Neural progenitor cell (in vitro differentiated cells): ENCODE measurements around the gene SUGCT. TPM values are rescaled to one million over a fixed set of nuclear protein-coding genes. Genes with fewer than 3 reads are reported as not detected.
"Not testable (repeated sequence)": the region's sequence is repeated elsewhere in the genome, so short reads cannot be mapped to it uniquely, and the experiment has no call there.

Source experiments
- DNase-seq: peaks from one replicate; pipeline ENCODE4 v3.0.0-alpha.2; 2016; ENCODE audit warnings: low spot score
- H2AFZ ChIP-seq: fragments of 200-600 bp; sonication (generic); replicated peaks from 2 replicates; pipeline ENCODE4 v1.6.1; 2016; ENCODE audit warnings: antibody characterized with exemption
- H3F3A ChIP-seq: fragments of 200-600 bp; sonication (generic); 2 replicates; pipeline ENCODE4 v1.6.1; 2016; ENCODE audit warnings: antibody characterized with exemption, low read depth
- H3K27ac ChIP-seq: fragments of 200-600 bp; sonication (generic); 2 replicates; pipeline ENCODE4 v1.5.1; 2016; ENCODE audit warnings: mild to moderate bottlenecking
- H3K27me3 ChIP-seq: fragments of 200-600 bp; sonication (generic); 2 replicates; pipeline ENCODE4 v1.6.1; 2016; ENCODE audit warnings: mild to moderate bottlenecking, moderate library complexity
- H3K36me3 ChIP-seq: fragments of 200-600 bp; sonication (generic); 2 replicates; pipeline ENCODE4 v1.5.1; 2016
- H3K4me1 ChIP-seq: fragments of 200-600 bp; sonication (generic); 2 replicates; pipeline ENCODE4 v1.6.1; 2016; ENCODE audit warnings: mixed run types
- H3K4me2 ChIP-seq: fragments of 200-600 bp; sonication (generic); 2 replicates; pipeline ENCODE4 v1.6.1; 2016
- H3K4me3 ChIP-seq: fragments of 200-600 bp; sonication (generic); 2 replicates; pipeline ENCODE4 v1.5.1; 2016
- H3K79me2 ChIP-seq: fragments of 200-600 bp; sonication (generic); 2 replicates; pipeline ENCODE4 v1.6.1; 2016; ENCODE audit warnings: low read depth
- H3K9ac ChIP-seq: fragments of 200-600 bp; sonication (generic); 2 replicates; pipeline ENCODE4 v1.6.1; 2016
- H3K9me3 ChIP-seq: fragments of 200-600 bp; sonication (generic); 2 replicates; pipeline ENCODE4 v1.5.1; 2016; ENCODE audit warnings: low read depth
- H4K20me1 ChIP-seq: fragments of 200-600 bp; sonication (generic); 2 replicates; pipeline ENCODE4 v1.6.1; 2016; ENCODE audit warnings: low read depth
- H3K27ac Mint-ChIP-seq: 3 replicates; pipeline ENCODE4 v1.8.0; 2021; ENCODE audit warnings: mixed read lengths
- H3K27me3 Mint-ChIP-seq: 2 replicates; pipeline ENCODE4 v1.8.0; 2022; ENCODE audit warnings: low read depth, mild to moderate bottlenecking, inconsistent platforms, moderate library complexity, mixed read lengths; ENCODE audit not compliant: insufficient read depth
- H3K36me3 Mint-ChIP-seq: 3 replicates; pipeline ENCODE4 v1.8.0; 2021; ENCODE audit warnings: mixed read lengths
- H3K4me1 Mint-ChIP-seq: 3 replicates; pipeline ENCODE4 v1.8.0; 2021; ENCODE audit warnings: mixed read lengths
- H3K4me3 Mint-ChIP-seq: 3 replicates; pipeline ENCODE4 v1.8.0; 2021; ENCODE audit warnings: mild to moderate bottlenecking, moderate library complexity, mixed read lengths
- H3K9me3 Mint-ChIP-seq: 3 replicates; pipeline ENCODE4 v1.8.0; 2020; ENCODE audit warnings: mixed read lengths
- EZH2 ChIP-seq: fragments of 200-600 bp; sonication (generic); IDR thresholded peaks from 2 replicates; pipeline ENCODE4 v1.6.1; 2017; ENCODE audit warnings: antibody characterized with exemption, mild to moderate bottlenecking, moderate library complexity
- EZH2phosphoT487 ChIP-seq: fragments of 200-600 bp; sonication (generic); IDR thresholded peaks from 2 replicates; pipeline ENCODE4 v1.6.1; 2017; ENCODE audit warnings: antibody characterized with exemption
- total RNA-seq: library from RNA; depleted of rRNA; stranded (reverse); fragments of >200 nt; gene quantifications from 2 replicates; pipeline ENCODE4 v1.2.3, GENCODE V29; 2015; ENCODE audit warnings: low replicate concordance
- TF ChIP-seq, protein P1 (sequence below): fragments of 200-600 bp; sonication (generic); IDR thresholded peaks from 2 replicates; pipeline ENCODE4 v1.5.1; 2017; ENCODE audit warnings: antibody characterized with exemption, mild to moderate bottlenecking

The SUGCT gene
- total RNA-seq, 1 donor from 2014 or later: 10.1 TPM

DNA sequence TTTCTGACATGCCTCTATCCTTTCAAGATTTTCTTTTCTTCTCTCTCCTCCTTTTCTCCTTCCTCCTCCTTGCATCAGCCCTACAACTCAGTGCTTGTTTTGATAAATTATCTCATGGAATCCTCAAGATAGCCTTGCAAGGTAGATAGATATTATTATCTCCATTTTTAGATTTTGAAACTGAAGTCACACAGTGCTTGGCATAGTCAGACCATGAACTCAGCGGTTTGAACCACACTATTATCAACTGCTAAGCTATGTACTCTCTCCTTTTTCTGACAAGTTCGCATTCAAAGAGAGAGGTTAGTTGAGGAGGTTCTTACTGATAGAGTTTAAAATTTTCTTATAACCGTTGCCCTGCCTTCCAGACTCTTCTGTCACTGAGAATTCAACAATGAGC lies 79.1 kb downstream of the SUGCT start:
- no peaks in the 10 kb centered on the region for H3F3A ChIP-seq
- no peaks in the 10 kb centered on the region for H3K27me3 ChIP-seq
- H4K20me1 ChIP-seq: no peaks in the 10 kb centered on the region
- H3K9ac ChIP-seq: no peak overlapping the region
- no peak for DNase-seq
- Mint-ChIP-seq H3K9me3 (no peaks in the 10 kb centered on the region), H3K36me3 (no peaks in the 10 kb centered on the region), H3K4me3 (no peak overlapping the region), H3K27me3 (peaks cover 5% of the 10 kb centered on the region), H3K27ac (no peak overlapping the region), H3K4me1 (no peaks in the 10 kb centered on the region)
- H3K27ac ChIP-seq: no peak overlapping the region
- no peak overlapping the region for H3K4me2 ChIP-seq
- no peak overlapping the region for H3K4me3 ChIP-seq
- no peak for TF ChIP-seq EZH2phosphoT487
- TF ChIP-seq EZH2: no peak
- TF ChIP-seq, protein P1, sequence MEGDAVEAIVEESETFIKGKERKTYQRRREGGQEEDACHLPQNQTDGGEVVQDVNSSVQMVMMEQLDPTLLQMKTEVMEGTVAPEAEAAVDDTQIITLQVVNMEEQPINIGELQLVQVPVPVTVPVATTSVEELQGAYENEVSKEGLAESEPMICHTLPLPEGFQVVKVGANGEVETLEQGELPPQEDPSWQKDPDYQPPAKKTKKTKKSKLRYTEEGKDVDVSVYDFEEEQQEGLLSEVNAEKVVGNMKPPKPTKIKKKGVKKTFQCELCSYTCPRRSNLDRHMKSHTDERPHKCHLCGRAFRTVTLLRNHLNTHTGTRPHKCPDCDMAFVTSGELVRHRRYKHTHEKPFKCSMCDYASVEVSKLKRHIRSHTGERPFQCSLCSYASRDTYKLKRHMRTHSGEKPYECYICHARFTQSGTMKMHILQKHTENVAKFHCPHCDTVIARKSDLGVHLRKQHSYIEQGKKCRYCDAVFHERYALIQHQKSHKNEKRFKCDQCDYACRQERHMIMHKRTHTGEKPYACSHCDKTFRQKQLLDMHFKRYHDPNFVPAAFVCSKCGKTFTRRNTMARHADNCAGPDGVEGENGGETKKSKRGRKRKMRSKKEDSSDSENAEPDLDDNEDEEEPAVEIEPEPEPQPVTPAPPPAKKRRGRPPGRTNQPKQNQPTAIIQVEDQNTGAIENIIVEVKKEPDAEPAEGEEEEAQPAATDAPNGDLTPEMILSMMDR: no peak
- no peak overlapping the region for H2AFZ ChIP-seq
- no peaks in the 10 kb centered on the region for H3K4me1 ChIP-seq
- no peaks in the 10 kb centered on the region for H3K9me3 ChIP-seq
- H3K79me2 ChIP-seq: no peaks in the 10 kb centered on the region
- no peaks in the 10 kb centered on the region for H3K36me3 ChIP-seq

DNA sequence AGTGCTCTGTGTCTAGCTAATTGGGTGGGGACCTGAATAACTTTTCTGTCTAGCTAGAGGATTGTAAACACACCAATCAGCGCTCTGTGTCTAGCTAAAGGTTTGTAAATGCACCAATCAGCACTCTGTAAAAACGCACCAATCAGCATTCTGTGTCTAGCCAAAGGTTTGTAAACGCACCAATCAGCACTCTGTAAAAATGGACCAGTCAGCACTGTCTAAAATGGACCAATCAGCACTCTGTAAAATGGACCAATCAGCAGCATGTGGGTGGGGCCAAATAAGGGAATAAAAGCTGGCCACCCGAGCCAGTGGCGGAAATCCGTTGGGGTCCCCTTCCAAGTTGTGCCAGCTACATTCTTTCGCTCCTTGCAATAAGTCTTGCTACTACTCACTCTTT lies 83.8 kb downstream of the SUGCT start:
- not testable (repeated sequence) for H3K9me3 ChIP-seq, H3K27ac ChIP-seq, H3K36me3 ChIP-seq, H3K27me3 Mint-ChIP-seq, H3K79me2 ChIP-seq, H3K27ac Mint-ChIP-seq, H3K27me3 ChIP-seq, H3K4me3 ChIP-seq, H3K9me3 Mint-ChIP-seq, DNase-seq, H4K20me1 ChIP-seq, H3K4me1 ChIP-seq, H3K4me3 Mint-ChIP-seq, H2AFZ ChIP-seq, H3K9ac ChIP-seq, H3K4me2 ChIP-seq, H3K36me3 Mint-ChIP-seq, H3F3A ChIP-seq, H3K4me1 Mint-ChIP-seq

DNA sequence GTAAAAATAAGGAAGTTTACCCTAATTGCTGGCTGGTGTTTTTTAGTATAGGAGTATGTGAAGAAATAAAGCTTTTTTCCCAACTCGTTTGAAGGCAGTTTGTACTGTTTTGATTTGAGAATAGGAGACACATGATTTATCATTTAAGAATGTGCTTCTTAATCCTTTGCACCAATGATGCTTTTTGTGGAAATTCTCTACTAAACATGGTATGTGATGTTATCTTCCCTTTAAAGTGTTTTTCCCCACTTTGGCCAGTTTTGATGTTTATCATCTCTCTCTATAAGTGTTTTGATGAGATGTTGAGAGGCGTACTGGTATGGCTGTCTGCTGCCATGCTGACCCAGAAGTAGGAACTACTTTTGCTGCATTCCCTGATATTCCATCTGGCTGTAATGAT lies 85.1 kb downstream of the SUGCT start:
- no peak overlapping the region for H3K9ac ChIP-seq
- no peaks in the 10 kb centered on the region for H3K27me3 ChIP-seq
- no peak overlapping the region for H3K4me2 ChIP-seq
- H3K36me3 Mint-ChIP-seq: no peaks in the 10 kb centered on the region
- H3F3A ChIP-seq: no peaks in the 10 kb centered on the region
- H4K20me1 ChIP-seq: no peaks in the 10 kb centered on the region
- H3K9me3 Mint-ChIP-seq: no peaks in the 10 kb centered on the region
- no peaks in the 10 kb centered on the region for H3K4me1 ChIP-seq
- no peak overlapping the region for H3K4me3 Mint-ChIP-seq
- TF ChIP-seq, protein P1: no peak
- TF ChIP-seq EZH2phosphoT487: no peak
- no peak for TF ChIP-seq EZH2
- no peak overlapping the region for H3K4me3 ChIP-seq
- no peaks in the 10 kb centered on the region for H3K9me3 ChIP-seq
- H3K27ac Mint-ChIP-seq: no peak overlapping the region
- DNase-seq: no peak
- H3K27ac ChIP-seq: no peak overlapping the region
- H3K27me3 Mint-ChIP-seq: peaks cover 2% of the 10 kb centered on the region
- no peaks in the 10 kb centered on the region for H3K36me3 ChIP-seq
- no peaks in the 10 kb centered on the region for H3K79me2 ChIP-seq
- H3K4me1 Mint-ChIP-seq: no peaks in the 10 kb centered on the region
- H2AFZ ChIP-seq: no peak overlapping the region

DNA sequence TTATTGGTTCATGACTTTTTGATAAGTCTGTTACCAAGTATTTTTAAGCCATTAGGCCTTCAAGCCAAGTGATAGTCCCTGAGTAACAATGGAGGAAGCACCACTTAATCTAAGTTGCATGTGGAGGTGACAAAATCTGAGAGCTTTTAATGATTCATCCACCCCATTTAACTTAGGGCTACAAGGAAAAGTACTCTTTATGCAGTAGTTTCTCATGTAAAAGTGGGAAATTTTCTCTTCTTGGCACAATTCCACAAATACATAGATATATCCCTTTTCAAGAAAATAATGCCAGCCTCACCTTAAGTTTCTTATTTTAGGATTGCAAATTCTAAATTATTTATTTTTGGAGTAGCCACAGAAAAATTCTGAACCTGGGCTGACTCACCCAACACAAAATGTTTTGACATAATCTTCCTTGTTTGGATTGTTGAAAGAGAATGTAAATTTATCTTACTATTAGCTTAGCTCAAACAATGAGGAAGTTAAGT lies 85.7 kb downstream of the SUGCT start:
- Histone ChIP-seq H2AFZ (no peak overlapping the region), H3K27me3 (no peaks in the 10 kb centered on the region), H3K9ac (no peak overlapping the region), H3K79me2 (no peaks in the 10 kb centered on the region), H3F3A (no peaks in the 10 kb centered on the region), H3K36me3 (no peaks in the 10 kb centered on the region), H4K20me1 (no peaks in the 10 kb centered on the region), H3K4me2 (no peak overlapping the region), H3K4me1 (no peaks in the 10 kb centered on the region), H3K9me3 (no peaks in the 10 kb centered on the region), H3K27ac (no peak overlapping the region), H3K4me3 (no peak overlapping the region)
- H3K4me3 Mint-ChIP-seq: no peak overlapping the region
- no peaks in the 10 kb centered on the region for H3K36me3 Mint-ChIP-seq
- H3K27ac Mint-ChIP-seq: no peak overlapping the region
- TF ChIP-seq, protein P1: no peak
- TF ChIP-seq EZH2phosphoT487: no peak
- H3K27me3 Mint-ChIP-seq: peaks cover 2% of the 10 kb centered on the region
- DNase-seq: no peak
- H3K4me1 Mint-ChIP-seq: no peaks in the 10 kb centered on the region
- H3K9me3 Mint-ChIP-seq: no peaks in the 10 kb centered on the region
